Kidney (tissue), 14 donors: ENCODE results near the gene PAN3. TPM values are rescaled to one million over a fixed set of nuclear protein-coding genes. Genes with fewer than 3 reads are reported as not detected.
A peak's percentile ranks its signal among the peaks of the same experiment; 100 is the strongest.
"Not testable (repeated sequence)": the region's sequence is repeated elsewhere in the genome, so short reads cannot be mapped to it uniquely, and the experiment has no call there.

Experiments used
- DNase-seq, 5 donors: peaks; one replicate each; pipeline ENCODE4 v3.0.0-alpha.2; 2013 to 2020
- FAIRE-seq: peaks from 2 replicates; lab custom pipeline; 2012; peaks lifted over from hg19 to GRCh38; lab: Jason Lieb, UNC
- H3K27ac ChIP-seq, 2 donors: one replicate each; pipeline ENCODE4 v1.7.0; 2013; ENCODE audit warnings: low read depth in 2 of 2, low read length in 2 of 2, inconsistent platforms in 1 of 2
- H3K27me3 ChIP-seq: one replicate; pipeline ENCODE4 v1.7.1; 2013; ENCODE audit warnings: low read length, inconsistent platforms; ENCODE audit not compliant: control insufficient read depth, insufficient read depth
- H3K36me3 ChIP-seq, 3 donors: one replicate each; pipeline versions ENCODE4 v1.7.0 to v1.7.1; 2013; ENCODE audit warnings: low read length in 3 of 3, control low read depth in 1 of 3, inconsistent platforms in 1 of 3; ENCODE audit not compliant: insufficient read depth in 3 of 3, control insufficient read depth in 2 of 3
- H3K4me1 ChIP-seq, 3 donors: one replicate each; pipeline versions ENCODE4 v1.7.0 to v1.7.1; 2013; ENCODE audit warnings: low read length in 3 of 3, inconsistent platforms in 1 of 3, low read depth in 1 of 3; ENCODE audit not compliant: control insufficient read depth in 2 of 3, insufficient read depth in 2 of 3
- H3K4me3 ChIP-seq, 3 donors: one replicate each; pipeline versions ENCODE4 v1.7.0 to v1.8.1; 2013; ENCODE audit warnings: low read length in 3 of 3, control low read depth in 1 of 3, inconsistent platforms in 1 of 3
- H3K9ac ChIP-seq, 3 donors: one replicate each; pipeline versions ENCODE4 v1.7.0 to v1.7.1; 2013; ENCODE audit warnings: low read length in 3 of 3, control low read depth in 1 of 3, inconsistent platforms in 1 of 3
- H3K9me3 ChIP-seq, 3 donors: one replicate each; pipeline versions ENCODE4 v1.7.0 to v1.7.1; 2013; ENCODE audit warnings: low read length in 3 of 3, control low read depth in 1 of 3, inconsistent platforms in 1 of 3; ENCODE audit not compliant: control insufficient read depth in 2 of 3, insufficient read depth in 1 of 3
- intact Hi-C: fragments of 100-400 bp; cut with DNase I; formaldehyde crosslinking; loops from one replicate; pipeline ENCODE4 v1.11.1; 2022
- polyA plus RNA-seq: library from polyadenylated mRNA; stranded (reverse); fragments of 350-450 nt; fragmentation: Illumina TruSeq; extraction: RNeasy Lipid Tissue Mini Kit (QIAGEN cat#74804); gene quantifications from one replicate; pipeline ENCODE4 v1.2.3, GENCODE V29; 2014; ENCODE audit warnings: low read depth, low replicate concordance; ENCODE audit not compliant: insufficient read depth
- total RNA-seq: library from RNA; stranded (reverse); fragmentation: NEBNext Ultra II Directional; extraction: Animal tissue kit (Norgen Biotek cat#: 25700); gene quantifications from one replicate; pipeline ENCODE4 v1.2.1, GENCODE V29; 2021
- TF ChIP-seq, protein P1 (sequence below): IDR thresholded peaks from 3 replicates; pipeline ENCODE4 v1.5.1; 2012; ENCODE audit warnings: mild to moderate bottlenecking, moderate library complexity, borderline replicate concordance; ENCODE audit not compliant: insufficient read depth; ENCODE audit errors: extremely low read depth
- donor health status: control.
- donor health status: control.
- donor health status: control.
- donor health status: control.
- donor health status: control.
- donor health status: DM: yes; HTN: yes; CAD: no.
- donor health status: Normal renal cell carcinoma (clear cell type).

Gene PAN3
- total and polyA plus RNA-seq, 2 donors from 2014 or later: 8.2 to 46.3 TPM

DNA sequence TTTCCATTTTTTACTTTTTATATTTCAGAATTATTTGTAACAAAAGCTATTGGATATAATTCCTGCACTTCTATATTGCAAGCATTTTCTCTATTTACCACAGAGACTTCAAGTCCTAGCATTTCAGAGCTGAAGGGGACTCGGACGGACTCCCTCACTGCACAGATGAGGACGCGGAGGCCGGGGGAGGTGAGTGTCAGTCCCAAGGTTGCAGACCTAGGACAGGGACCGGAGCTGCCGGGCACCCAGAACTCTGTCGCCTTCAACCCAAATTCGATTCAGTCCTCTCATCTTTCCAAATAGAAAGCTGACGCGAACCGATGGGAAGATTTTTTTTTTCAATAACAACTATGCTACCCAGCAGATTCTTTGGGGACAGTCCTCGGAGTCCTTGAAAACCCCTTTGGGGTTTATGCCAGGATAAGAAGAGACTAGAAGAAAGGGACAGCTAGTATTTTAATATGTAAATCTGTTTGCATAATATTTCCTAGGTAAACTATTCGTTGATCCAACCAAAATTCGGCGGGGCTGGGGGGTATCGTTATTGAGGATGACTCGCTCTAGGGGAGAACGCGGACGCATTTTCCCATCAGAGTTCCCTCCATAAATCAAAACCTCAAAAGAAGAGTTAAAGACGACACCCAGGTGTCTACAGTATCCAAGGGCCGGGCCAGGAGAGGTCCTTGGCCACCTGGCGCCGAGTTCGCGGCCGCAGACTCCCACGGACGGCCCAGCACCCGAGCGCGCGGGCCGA lies 38.8 kb upstream of the PAN3 start:
- Histone ChIP-seq H3K27me3 (peaks cover 20% of the 10 kb centered on the region), H3K36me3 (no peaks in the 10 kb centered on the region), H3K27ac (no peak overlapping the region), H3K9ac (no peak overlapping the region), H3K4me3 (peak overlapping the region in 1 of 3 donors; percentile 47), H3K4me1 (peaks cover 0 to 4% (median 0%) of the 10 kb centered on the region in 3 donors), H3K9me3 (peaks cover 0 to 6% (median 4%) of the 10 kb centered on the region in 3 donors)
- no peak for FAIRE-seq
- peak in 3 of 5 donors; percentile 1 to 35 (median 2) for DNase-seq
- intact Hi-C loops: no loop called here
- TF ChIP-seq, protein P1, sequence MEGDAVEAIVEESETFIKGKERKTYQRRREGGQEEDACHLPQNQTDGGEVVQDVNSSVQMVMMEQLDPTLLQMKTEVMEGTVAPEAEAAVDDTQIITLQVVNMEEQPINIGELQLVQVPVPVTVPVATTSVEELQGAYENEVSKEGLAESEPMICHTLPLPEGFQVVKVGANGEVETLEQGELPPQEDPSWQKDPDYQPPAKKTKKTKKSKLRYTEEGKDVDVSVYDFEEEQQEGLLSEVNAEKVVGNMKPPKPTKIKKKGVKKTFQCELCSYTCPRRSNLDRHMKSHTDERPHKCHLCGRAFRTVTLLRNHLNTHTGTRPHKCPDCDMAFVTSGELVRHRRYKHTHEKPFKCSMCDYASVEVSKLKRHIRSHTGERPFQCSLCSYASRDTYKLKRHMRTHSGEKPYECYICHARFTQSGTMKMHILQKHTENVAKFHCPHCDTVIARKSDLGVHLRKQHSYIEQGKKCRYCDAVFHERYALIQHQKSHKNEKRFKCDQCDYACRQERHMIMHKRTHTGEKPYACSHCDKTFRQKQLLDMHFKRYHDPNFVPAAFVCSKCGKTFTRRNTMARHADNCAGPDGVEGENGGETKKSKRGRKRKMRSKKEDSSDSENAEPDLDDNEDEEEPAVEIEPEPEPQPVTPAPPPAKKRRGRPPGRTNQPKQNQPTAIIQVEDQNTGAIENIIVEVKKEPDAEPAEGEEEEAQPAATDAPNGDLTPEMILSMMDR: no peak

DNA sequence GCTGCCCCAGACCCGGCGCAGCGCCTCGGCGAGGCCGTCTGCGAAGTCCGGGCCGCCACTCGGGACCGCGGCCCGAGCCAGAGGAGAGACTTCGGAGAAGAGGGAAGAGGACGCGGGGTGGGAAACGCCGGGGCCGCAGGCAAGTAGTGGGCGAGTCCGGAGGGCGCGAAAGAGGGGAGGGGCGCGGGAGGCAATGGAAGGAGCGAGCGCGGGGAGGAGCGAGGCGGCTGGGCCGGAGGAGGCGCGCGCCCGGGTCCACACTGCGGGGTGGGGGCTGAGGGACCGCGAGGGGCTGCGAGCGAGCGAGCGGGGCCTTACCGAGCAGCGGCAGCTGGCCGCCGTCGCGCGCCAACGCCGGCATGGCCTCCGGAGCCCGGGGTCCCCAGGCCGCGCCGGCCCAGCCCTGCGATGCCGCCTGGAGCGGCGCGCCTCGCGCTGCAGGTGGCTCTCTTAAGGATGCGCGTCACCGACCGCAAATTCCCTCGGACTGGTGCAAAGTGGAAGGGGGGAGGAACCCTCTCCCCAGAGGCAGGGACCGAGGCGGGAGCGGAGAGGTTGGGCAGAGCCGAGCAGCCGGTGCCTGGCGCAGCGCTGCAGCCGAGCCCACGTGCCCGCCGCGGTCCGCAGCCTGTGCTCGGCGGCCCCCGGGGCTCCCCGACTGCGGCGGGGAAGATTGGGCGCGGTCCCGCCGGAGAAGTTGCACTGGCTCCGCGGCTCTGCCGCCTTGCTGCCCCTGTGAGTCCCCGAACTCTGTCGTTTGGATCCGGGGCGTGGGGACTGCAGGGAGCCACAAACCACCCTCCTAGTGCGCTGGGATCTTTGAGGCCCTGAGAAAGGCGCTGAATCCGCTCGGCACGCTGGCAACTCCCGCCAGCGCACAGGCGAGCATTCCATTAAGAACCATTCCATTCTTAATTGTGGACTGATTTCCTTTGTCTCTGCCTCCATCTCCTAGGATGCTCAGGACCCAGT lies 37.9 kb upstream of the PAN3 start, which contains the start of gene FLT3:
TSS of gene FLT3 (minus strand) at position 427 of the 972 bp plus-strand sequence. CDS start at position 361, 66 bp downstream.
- H3K4me3 ChIP-seq: peak within 1 kb of the TSS in 2 of 3 donors; percentile 24 to 47
- peaks cover 0 to 4% (median 0%) of the 10 kb centered on the region in 3 donors for H3K4me1 ChIP-seq
- H3K36me3 ChIP-seq: no peaks in the 10 kb centered on the region
- no peak for FAIRE-seq
- peaks cover 20% of the 10 kb centered on the region for H3K27me3 ChIP-seq
- no peak within 1 kb of the TSS for H3K9ac ChIP-seq
- DNase-seq: peak; percentile 65 to 73 (median 71)
- intact Hi-C loops: no loop called here
- H3K27ac ChIP-seq: no peak within 1 kb of the TSS
- TF ChIP-seq, protein P1: no peak
- H3K9me3 ChIP-seq: peaks cover 0 to 6% (median 4%) of the 10 kb centered on the region in 3 donors

DNA sequence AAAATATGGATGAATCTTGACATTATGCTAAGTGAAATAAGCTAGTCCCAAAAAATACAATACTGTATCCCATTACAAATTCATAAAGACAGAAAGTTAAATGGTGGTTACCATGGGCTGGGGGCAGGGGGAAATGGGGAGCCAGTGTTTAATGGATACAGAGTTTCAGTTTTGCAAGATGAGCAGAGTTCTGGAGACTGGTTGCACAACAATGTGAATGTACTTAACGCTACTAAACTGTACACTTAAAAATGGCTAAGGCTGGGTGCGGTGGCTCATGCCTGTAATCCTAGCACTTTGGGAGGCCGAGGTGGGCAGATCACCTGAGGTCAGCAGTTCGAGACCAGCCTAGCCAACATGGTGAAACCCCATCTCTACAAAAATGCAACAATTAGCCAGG lies 36.5 kb upstream of the PAN3 start:
- H3K4me3 ChIP-seq, intact Hi-C loops, H3K27ac ChIP-seq, H3K4me1 ChIP-seq, H3K9me3 ChIP-seq, FAIRE-seq, DNase-seq, H3K36me3 ChIP-seq, H3K9ac ChIP-seq: not testable (repeated sequence)
- H3K27me3 ChIP-seq: peaks cover 20% of the 10 kb centered on the region
